ENCODE measurements around the gene RPL31. TPM values are rescaled to one million over a fixed set of nuclear protein-coding genes. Genes with fewer than 3 reads are reported as not detected.
"Not testable (repeated sequence)": the region's sequence is repeated elsewhere in the genome, so short reads cannot be mapped to it uniquely, and the experiment has no call there.

RPL31 gene
- total and polyA plus RNA-seq, 2 donors from 2014 or later, result 1,182 to 2,844 TPM

DNA sequence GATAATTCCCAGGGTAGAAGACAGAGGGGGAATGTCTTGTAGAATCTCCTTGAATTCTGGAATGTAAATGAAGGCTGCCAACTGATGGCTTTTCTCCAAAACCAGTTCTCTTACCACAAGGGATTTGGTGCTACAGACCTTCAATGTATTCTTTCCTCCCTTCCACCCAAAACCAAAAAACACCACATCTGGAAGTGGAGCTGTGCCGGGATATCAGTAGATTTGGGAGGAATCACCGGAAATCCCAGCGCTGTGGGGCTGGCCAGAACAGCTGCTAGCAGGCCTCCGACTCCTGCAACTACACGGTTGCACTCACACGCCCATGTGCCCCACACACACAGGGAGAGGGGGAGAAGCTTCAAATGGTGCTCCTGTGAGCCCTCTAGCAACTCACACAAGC, 45.7 kb downstream of the RPL31 start:
- no peak overlapping the region for H3K9ac ChIP-seq (ENCODE audit: low read length in 3 of 3)
- DNase-seq, result no peak
- no peaks in the 10 kb centered on the region for H3K27me3 ChIP-seq (ENCODE audit: control insufficient read depth, insufficient read depth, low read length)
- H3K4me1 ChIP-seq (ENCODE audit: control insufficient read depth in 2 of 3, insufficient read depth in 2 of 3, low read depth in 1 of 3, low read length in 3 of 3), result peaks cover 0 to 2% (median 0%) of the 10 kb centered on the region in 3 donors
- no peaks in the 10 kb centered on the region for H3K36me3 ChIP-seq (ENCODE audit: control insufficient read depth in 2 of 3, insufficient read depth in 3 of 3, low read length in 3 of 3)
- H3K27ac ChIP-seq (ENCODE audit: low read depth in 2 of 2, low read length in 2 of 2), result peak overlapping the region in 1 of 2 donors; percentile 16
- H3K4me3 ChIP-seq (ENCODE audit: low read length in 3 of 3), result no peak overlapping the region
- TF ChIP-seq, protein P1, sequence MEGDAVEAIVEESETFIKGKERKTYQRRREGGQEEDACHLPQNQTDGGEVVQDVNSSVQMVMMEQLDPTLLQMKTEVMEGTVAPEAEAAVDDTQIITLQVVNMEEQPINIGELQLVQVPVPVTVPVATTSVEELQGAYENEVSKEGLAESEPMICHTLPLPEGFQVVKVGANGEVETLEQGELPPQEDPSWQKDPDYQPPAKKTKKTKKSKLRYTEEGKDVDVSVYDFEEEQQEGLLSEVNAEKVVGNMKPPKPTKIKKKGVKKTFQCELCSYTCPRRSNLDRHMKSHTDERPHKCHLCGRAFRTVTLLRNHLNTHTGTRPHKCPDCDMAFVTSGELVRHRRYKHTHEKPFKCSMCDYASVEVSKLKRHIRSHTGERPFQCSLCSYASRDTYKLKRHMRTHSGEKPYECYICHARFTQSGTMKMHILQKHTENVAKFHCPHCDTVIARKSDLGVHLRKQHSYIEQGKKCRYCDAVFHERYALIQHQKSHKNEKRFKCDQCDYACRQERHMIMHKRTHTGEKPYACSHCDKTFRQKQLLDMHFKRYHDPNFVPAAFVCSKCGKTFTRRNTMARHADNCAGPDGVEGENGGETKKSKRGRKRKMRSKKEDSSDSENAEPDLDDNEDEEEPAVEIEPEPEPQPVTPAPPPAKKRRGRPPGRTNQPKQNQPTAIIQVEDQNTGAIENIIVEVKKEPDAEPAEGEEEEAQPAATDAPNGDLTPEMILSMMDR (IDR thresholded peaks at IDR 0.05; ENCODE audit: borderline replicate concordance, extremely low read depth, insufficient read depth), result no peak
- intact Hi-C loops (cut with DNase I), result no loop called here
- no peaks in the 10 kb centered on the region for H3K9me3 ChIP-seq (ENCODE audit: control insufficient read depth in 2 of 3, insufficient read depth in 1 of 3, low read length in 3 of 3)
- no peak for FAIRE-seq

DNA sequence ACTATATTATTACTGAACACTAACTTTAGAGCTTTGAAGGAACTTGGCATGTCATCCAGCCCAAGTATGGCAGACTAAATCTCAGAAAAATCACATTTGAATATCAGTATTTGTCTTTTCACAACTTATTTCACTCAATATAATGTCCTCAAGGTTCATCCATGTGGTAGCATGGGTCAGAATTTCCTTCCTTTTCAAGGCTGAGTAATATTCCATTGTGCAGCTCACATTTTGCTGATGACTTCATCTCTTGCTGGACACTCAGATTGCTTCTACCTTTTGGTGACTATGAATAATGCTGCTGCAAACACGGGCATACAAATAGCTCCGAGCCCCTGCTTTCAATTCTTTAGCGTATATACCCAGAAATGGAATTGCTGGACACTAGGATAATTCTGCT, 46.7 kb downstream of the RPL31 start:
- no peaks in the 10 kb centered on the region for H3K27me3 ChIP-seq (ENCODE audit: control insufficient read depth, insufficient read depth, low read length)
- TF ChIP-seq, protein P1 (IDR thresholded peaks at IDR 0.05; ENCODE audit: borderline replicate concordance, extremely low read depth, insufficient read depth), result no peak
- DNase-seq (no peak), FAIRE-seq (no peak)
- no peaks in the 10 kb centered on the region for H3K9me3 ChIP-seq (ENCODE audit: control insufficient read depth in 2 of 3, insufficient read depth in 1 of 3, low read length in 3 of 3)
- H3K4me3 ChIP-seq (ENCODE audit: low read length in 3 of 3), result no peak overlapping the region
- intact Hi-C loops (cut with DNase I), result no loop called here
- peaks cover 0 to 2% (median 0%) of the 10 kb centered on the region in 3 donors for H3K4me1 ChIP-seq (ENCODE audit: control insufficient read depth in 2 of 3, insufficient read depth in 2 of 3, low read depth in 1 of 3, low read length in 3 of 3)
- H3K9ac ChIP-seq (ENCODE audit: low read length in 3 of 3), result no peak overlapping the region
- no peak overlapping the region for H3K27ac ChIP-seq (ENCODE audit: low read depth in 2 of 2, low read length in 2 of 2)
- H3K36me3 ChIP-seq (ENCODE audit: control insufficient read depth in 2 of 3, insufficient read depth in 3 of 3, low read length in 3 of 3), result peaks cover 0 to 4% (median 0%) of the 10 kb centered on the region in 3 donors

DNA sequence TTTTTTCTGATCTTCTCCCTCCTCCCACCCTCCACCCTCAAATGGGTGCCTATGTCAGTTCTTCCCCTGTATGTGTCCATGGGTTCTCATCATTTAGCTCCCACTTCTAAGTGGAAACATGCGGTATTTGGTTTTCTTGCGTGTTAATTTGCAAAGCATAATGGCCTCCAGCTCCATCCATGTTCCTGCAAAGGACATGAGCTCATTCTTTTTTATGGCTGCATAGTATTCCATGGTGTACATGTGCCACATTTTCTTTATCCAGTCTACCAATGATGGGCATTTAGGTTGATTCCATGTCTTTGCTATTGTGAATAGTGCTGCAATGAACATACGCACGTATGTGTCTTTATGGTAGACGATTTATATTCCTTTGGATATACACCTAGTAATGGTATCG, 48.8 kb downstream of the RPL31 start:
- H3K9ac ChIP-seq (ENCODE audit: low read length in 3 of 3); H3K27me3 ChIP-seq (ENCODE audit: control insufficient read depth, insufficient read depth, low read length); H3K4me3 ChIP-seq (ENCODE audit: low read length in 3 of 3); DNase-seq; H3K4me1 ChIP-seq (ENCODE audit: control insufficient read depth in 2 of 3, insufficient read depth in 2 of 3, low read depth in 1 of 3, low read length in 3 of 3); intact Hi-C loops (cut with DNase I); FAIRE-seq; H3K27ac ChIP-seq (ENCODE audit: low read depth in 2 of 2, low read length in 2 of 2); H3K9me3 ChIP-seq (ENCODE audit: control insufficient read depth in 2 of 3, insufficient read depth in 1 of 3, low read length in 3 of 3); H3K36me3 ChIP-seq (ENCODE audit: control insufficient read depth in 2 of 3, insufficient read depth in 3 of 3, low read length in 3 of 3): not testable (repeated sequence)

DNA sequence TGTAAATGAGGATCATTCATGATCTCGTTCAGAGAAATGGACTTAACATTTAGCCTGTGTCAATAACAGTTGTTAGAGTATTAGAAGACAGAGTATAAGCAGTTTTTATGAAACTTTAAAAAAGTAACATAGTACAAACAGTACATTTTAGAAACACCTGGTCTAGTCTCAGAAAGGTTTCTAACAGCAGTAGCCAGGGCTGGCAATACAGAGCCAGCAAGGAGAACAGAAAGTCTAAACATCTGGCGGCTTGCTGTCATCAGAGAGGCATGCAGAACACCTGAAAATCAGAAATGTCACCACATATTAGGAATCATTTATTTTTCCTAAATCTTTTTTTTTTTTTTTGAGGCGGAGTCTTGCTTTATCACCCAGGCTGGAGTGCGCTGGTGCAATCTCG, 50.1 kb downstream of the RPL31 start:
- no peak for FAIRE-seq
- Histone ChIP-seq H3K36me3 (ENCODE audit: control insufficient read depth in 2 of 3, insufficient read depth in 3 of 3, low read length in 3 of 3) (peaks cover 0 to 4% (median 0%) of the 10 kb centered on the region in 3 donors), H3K27me3 (ENCODE audit: control insufficient read depth, insufficient read depth, low read length) (no peaks in the 10 kb centered on the region), H3K9me3 (ENCODE audit: control insufficient read depth in 2 of 3, insufficient read depth in 1 of 3, low read length in 3 of 3) (no peaks in the 10 kb centered on the region), H3K4me1 (ENCODE audit: control insufficient read depth in 2 of 3, insufficient read depth in 2 of 3, low read depth in 1 of 3, low read length in 3 of 3) (peaks cover 0 to under 1% (median 0%) of the 10 kb centered on the region in 3 donors), H3K9ac (ENCODE audit: low read length in 3 of 3) (no peak overlapping the region), H3K27ac (ENCODE audit: low read depth in 2 of 2, low read length in 2 of 2) (no peak overlapping the region), H3K4me3 (ENCODE audit: low read length in 3 of 3) (no peak overlapping the region)
- intact Hi-C loops (cut with DNase I), result no loop called here
- TF ChIP-seq, protein P1 (IDR thresholded peaks at IDR 0.05; ENCODE audit: borderline replicate concordance, extremely low read depth, insufficient read depth), result no peak
- DNase-seq, result no peak

All from kidney (tissue), 14 donors.